ENCODE data around the gene CCDC85C. TPM values are rescaled to one million over a fixed set of nuclear protein-coding genes. Genes with fewer than 3 reads are reported as not detected.

The CCDC85C gene
- total RNA-seq, 2 experiments from 2014 or later = 5.8 to 7.5 TPM

DNA sequence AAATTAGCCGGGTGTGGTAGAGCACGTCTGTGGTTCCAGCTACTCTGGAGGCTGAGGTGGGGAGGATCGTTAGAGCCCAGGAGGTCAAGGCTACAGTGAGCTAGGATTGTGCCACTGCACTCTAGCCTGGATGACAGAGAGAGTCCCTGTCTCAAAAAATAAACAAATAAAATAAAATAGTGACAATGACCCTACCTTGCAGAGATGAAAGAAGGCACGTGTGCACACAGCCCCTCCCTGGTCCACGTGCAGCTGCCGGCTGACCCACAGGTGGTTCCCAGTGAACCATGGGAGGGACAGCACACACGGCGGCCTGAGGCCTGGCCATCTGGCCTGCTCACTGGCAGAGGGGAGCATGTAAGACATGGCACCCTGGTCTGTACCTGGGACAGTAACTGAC lies 45.6 kb upstream of the CCDC85C start:
- H3K9me3 ChIP-seq (ENCODE audit: control insufficient read depth in 1 of 2, insufficient read depth in 1 of 2, low read length in 2 of 2) = peaks cover 0 to 5% of the 10 kb centered on the region in 2 experiments
- H3K4me1 ChIP-seq (ENCODE audit: insufficient read depth, low read length) = peaks cover 6% of the 10 kb centered on the region
- Mint-ChIP-seq H3K27me3 (peaks cover 49% of the 10 kb centered on the region), H3K9me3 (no peaks in the 10 kb centered on the region), H3K4me1 (ENCODE audit: low read depth) (no peaks in the 10 kb centered on the region), H3K27ac (no peak overlapping the region), H3K36me3 (ENCODE audit: low read depth) (no peaks in the 10 kb centered on the region), H3K4me3 (no peak overlapping the region)
- H3K36me3 ChIP-seq (ENCODE audit: insufficient read depth, low read length) = no peaks in the 10 kb centered on the region
- no peak overlapping the region for H3K27ac ChIP-seq (ENCODE audit: low read depth in 1 of 2, low read length in 2 of 2)
- H3K27me3 ChIP-seq (ENCODE audit: control insufficient read depth in 1 of 2, insufficient read depth in 2 of 2, low read length in 2 of 2) = peaks cover 22 to 24% of the 10 kb centered on the region in 2 experiments
- ChIA-PET POLR2A (no interaction called here), CTCF (no interaction called here)
- no peak for ATAC-seq (ENCODE audit: poor library complexity)
- intact Hi-C loops (cut with DNase I, micrococcal nuclease) = no loop called here
- H3K4me3 ChIP-seq (ENCODE audit: low read length) = no peak overlapping the region
- TF ChIP-seq, protein P1, sequence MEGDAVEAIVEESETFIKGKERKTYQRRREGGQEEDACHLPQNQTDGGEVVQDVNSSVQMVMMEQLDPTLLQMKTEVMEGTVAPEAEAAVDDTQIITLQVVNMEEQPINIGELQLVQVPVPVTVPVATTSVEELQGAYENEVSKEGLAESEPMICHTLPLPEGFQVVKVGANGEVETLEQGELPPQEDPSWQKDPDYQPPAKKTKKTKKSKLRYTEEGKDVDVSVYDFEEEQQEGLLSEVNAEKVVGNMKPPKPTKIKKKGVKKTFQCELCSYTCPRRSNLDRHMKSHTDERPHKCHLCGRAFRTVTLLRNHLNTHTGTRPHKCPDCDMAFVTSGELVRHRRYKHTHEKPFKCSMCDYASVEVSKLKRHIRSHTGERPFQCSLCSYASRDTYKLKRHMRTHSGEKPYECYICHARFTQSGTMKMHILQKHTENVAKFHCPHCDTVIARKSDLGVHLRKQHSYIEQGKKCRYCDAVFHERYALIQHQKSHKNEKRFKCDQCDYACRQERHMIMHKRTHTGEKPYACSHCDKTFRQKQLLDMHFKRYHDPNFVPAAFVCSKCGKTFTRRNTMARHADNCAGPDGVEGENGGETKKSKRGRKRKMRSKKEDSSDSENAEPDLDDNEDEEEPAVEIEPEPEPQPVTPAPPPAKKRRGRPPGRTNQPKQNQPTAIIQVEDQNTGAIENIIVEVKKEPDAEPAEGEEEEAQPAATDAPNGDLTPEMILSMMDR (IDR thresholded peaks at IDR 0.05) = no peak
- no peak for DNase-seq

DNA sequence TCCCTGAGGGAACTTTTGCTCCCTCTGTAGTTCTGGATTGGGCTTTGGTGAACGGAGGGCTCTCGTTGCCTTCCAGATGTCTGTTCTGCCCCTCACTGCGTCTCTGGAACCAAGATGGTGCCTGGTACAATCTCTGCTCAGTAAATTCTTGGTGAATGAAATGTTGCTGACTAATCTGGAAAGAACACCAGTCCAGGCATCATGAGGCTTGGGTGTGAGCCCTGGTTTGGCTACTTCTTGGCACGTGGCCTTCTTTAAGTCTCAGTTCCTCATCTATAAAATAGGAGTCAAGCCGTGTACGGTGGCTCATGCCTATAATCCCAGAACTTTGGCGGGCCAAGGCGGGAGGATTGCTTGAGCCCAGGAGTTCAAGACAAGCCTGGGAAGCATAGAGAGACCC lies 45.2 kb upstream of the CCDC85C start:
- Mint-ChIP-seq H3K4me1 (ENCODE audit: low read depth) (no peaks in the 10 kb centered on the region), H3K27me3 (peaks cover 47% of the 10 kb centered on the region), H3K4me3 (no peak overlapping the region), H3K9me3 (no peaks in the 10 kb centered on the region), H3K27ac (no peak overlapping the region), H3K36me3 (ENCODE audit: low read depth) (no peaks in the 10 kb centered on the region)
- intact Hi-C loops (cut with DNase I, micrococcal nuclease) = no loop called here
- POLR2A ChIA-PET = no interaction called here
- H3K36me3 ChIP-seq (ENCODE audit: insufficient read depth, low read length) = no peaks in the 10 kb centered on the region
- H3K4me1 ChIP-seq (ENCODE audit: insufficient read depth, low read length) = peaks cover 6% of the 10 kb centered on the region
- DNase-seq = no peak
- no peak overlapping the region for H3K4me3 ChIP-seq (ENCODE audit: low read length)
- TF ChIP-seq, protein P1 (IDR thresholded peaks at IDR 0.05) = no peak
- no peak overlapping the region for H3K27ac ChIP-seq (ENCODE audit: low read depth in 1 of 2, low read length in 2 of 2)
- no peak for ATAC-seq (ENCODE audit: poor library complexity)
- H3K9me3 ChIP-seq (ENCODE audit: control insufficient read depth in 1 of 2, insufficient read depth in 1 of 2, low read length in 2 of 2) = peaks cover 0 to 5% of the 10 kb centered on the region in 2 experiments
- H3K27me3 ChIP-seq (ENCODE audit: control insufficient read depth in 1 of 2, insufficient read depth in 2 of 2, low read length in 2 of 2) = peaks cover 23 to 25% of the 10 kb centered on the region in 2 experiments
- CTCF ChIA-PET = no interaction called here

DNA sequence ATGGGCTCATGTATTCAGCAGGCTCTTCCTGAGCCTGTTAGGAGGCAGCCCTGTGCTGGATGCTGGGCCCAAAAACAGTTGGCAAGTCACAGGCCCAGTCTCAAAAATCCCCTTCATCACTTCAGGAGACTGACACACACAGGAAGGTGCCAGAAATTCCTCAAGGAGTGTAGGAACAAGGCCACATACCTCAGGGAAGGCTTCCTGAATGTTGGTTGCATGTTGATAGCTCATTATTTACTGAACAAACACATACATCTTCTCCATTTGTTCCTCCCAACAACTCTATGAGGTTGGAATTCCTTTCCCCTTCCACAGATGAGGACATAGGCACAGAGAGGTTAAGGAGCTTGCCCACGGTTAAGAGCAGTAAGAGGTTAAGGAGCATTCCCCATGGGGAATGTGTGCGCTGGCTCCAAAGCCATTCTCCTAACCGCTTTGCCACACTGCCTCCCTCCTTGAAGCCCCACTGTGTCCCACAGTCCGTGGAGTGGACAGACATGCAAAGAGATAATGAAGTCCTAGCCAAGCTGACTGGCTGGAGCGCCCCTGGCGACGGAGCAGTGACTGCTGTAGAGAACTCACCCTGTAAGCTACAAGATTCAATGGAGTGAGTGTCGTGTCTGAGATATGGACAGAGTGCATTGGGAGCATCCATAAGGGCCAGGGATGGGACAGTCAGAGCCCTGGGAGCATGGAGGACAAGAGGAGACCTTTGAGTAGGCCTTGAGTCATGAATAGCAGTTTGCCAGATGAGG lies 44.2 kb upstream of the CCDC85C start:
- DNase-seq (no peak), ATAC-seq (ENCODE audit: poor library complexity) (no peak)
- no peak overlapping the region for H3K4me3 ChIP-seq (ENCODE audit: low read length)
- Mint-ChIP-seq H3K9me3 (no peaks in the 10 kb centered on the region), H3K4me3 (no peak overlapping the region), H3K27ac (no peak overlapping the region), H3K27me3 (peaks cover 47% of the 10 kb centered on the region), H3K36me3 (ENCODE audit: low read depth) (no peaks in the 10 kb centered on the region), H3K4me1 (ENCODE audit: low read depth) (no peaks in the 10 kb centered on the region)
- peaks cover 6% of the 10 kb centered on the region for H3K4me1 ChIP-seq (ENCODE audit: insufficient read depth, low read length)
- intact Hi-C loops (cut with DNase I, micrococcal nuclease) = no loop called here
- ChIA-PET POLR2A (no interaction called here), CTCF (no interaction called here)
- H3K9me3 ChIP-seq (ENCODE audit: control insufficient read depth in 1 of 2, insufficient read depth in 1 of 2, low read length in 2 of 2) = peaks cover 0 to 5% of the 10 kb centered on the region in 2 experiments
- no peaks in the 10 kb centered on the region for H3K36me3 ChIP-seq (ENCODE audit: insufficient read depth, low read length)
- TF ChIP-seq, protein P1 (IDR thresholded peaks at IDR 0.05) = no peak
- H3K27me3 ChIP-seq (ENCODE audit: control insufficient read depth in 1 of 2, insufficient read depth in 2 of 2, low read length in 2 of 2) = peaks cover 22 to 30% of the 10 kb centered on the region in 2 experiments
- no peak overlapping the region for H3K27ac ChIP-seq (ENCODE audit: low read depth in 1 of 2, low read length in 2 of 2)
